Endothelial cell of umbilical vein (primary cell): Measurements from ENCODE around the gene CFAP69. TPM values are rescaled to one million over a fixed set of nuclear protein-coding genes. Genes with fewer than 3 reads are reported as not detected.

Experiments used
- BruUV-seq: library from RNA; stranded (reverse); fragments of 400-500 nt; replicated peaks from 2 replicates; lab custom pipeline; 2021; lab: Mats Ljungman, UMichigan
- CTCF ChIA-PET: fragments of 300-600, 350-600 bp; sonication (Branson Sonifier 250); formaldehyde crosslinking; loops from one replicate; lab custom pipeline; 2021; ENCODE audit warnings: antibody characterized with exemption, inconsistent platforms; lab: Charles Lee
- POLR2A ChIA-PET: fragments of 300-600, 350-600 bp; sonication (Branson Sonifier 250); formaldehyde crosslinking; loops from one replicate; lab custom pipeline; 2021; ENCODE audit warnings: antibody characterized with exemption, inconsistent platforms; lab: Charles Lee
- DNase-seq: peaks from one replicate; pipeline ENCODE4 v3.0.0-alpha.2; 2011; ENCODE audit warnings: low read depth, low spot score
- FAIRE-seq: peaks from 2 replicates; lab custom pipeline; 2011; peaks lifted over from hg19 to GRCh38; lab: Jason Lieb, UNC
- H2AFZ ChIP-seq: 2 replicates; pipeline ENCODE4 v1.6.0; 2012; ENCODE audit warnings: low read depth, low read length, control low read depth, inconsistent platforms
- H3K27ac ChIP-seq: 2 replicates; pipeline ENCODE4 v1.5.1; 2011; ENCODE audit warnings: low read depth, mild to moderate bottlenecking, control low read depth, low read length, moderate library complexity; ENCODE audit not compliant: insufficient read depth
- H3K27me3 ChIP-seq, 2 experiments: 2 replicates each; pipeline versions ENCODE4 v1.6.0 to v1.6.1; 2011; ENCODE audit warnings: low read length in 2 of 2, mixed read lengths in 1 of 2; ENCODE audit not compliant: control insufficient read depth in 2 of 2, insufficient read depth in 2 of 2
- H3K36me3 ChIP-seq, 2 experiments: 2 replicates in 1 of 2; 3 replicates in 1 of 2; pipeline ENCODE4 v1.5.1; 2011; ENCODE audit warnings: low read length in 2 of 2, mild to moderate bottlenecking in 1 of 2, moderate library complexity in 1 of 2; ENCODE audit not compliant: control insufficient read depth in 2 of 2, insufficient read depth in 2 of 2; ENCODE audit errors: extremely low read depth in 1 of 2
- H3K4me1 ChIP-seq: 3 replicates; pipeline ENCODE4 v1.5.1; 2011; ENCODE audit warnings: mild to moderate bottlenecking, low read length; ENCODE audit not compliant: control insufficient read depth, insufficient read depth; ENCODE audit errors: extremely low read depth
- H3K4me2 ChIP-seq: 2 replicates; pipeline ENCODE4 v1.6.1; 2011; ENCODE audit warnings: low read length, control low read depth, mixed read lengths; ENCODE audit not compliant: insufficient read depth
- H3K4me3 ChIP-seq, 3 experiments: fragments of 200-600 bp in 1 of 3; sonication (generic), shearing (Covaris generic) in 1 of 3; replicated peaks in 1 of 3; 2 replicates each; pipeline ENCODE4 v1.5.1; 2011 to 2016; ENCODE audit warnings: control low read depth in 3 of 3, low read length in 3 of 3, mild to moderate bottlenecking in 2 of 3, inconsistent platforms in 1 of 3, low read depth in 1 of 3, moderate library complexity in 1 of 3; ENCODE audit not compliant: insufficient read depth in 1 of 3
- H3K79me2 ChIP-seq: 2 replicates; pipeline ENCODE4 v1.6.0; 2012; ENCODE audit warnings: low read length, inconsistent platforms; ENCODE audit not compliant: control insufficient read depth, insufficient read depth
- H3K9ac ChIP-seq: replicated peaks from 2 replicates; pipeline ENCODE3; 2011; ENCODE audit warnings: low read length, control low read depth; ENCODE audit not compliant: insufficient read depth; ENCODE audit errors: extremely low read depth
- H3K9me1 ChIP-seq: replicated peaks from 3 replicates; pipeline ENCODE4 v1.6.0; 2011; ENCODE audit warnings: mild to moderate bottlenecking, low read length; ENCODE audit not compliant: control insufficient read depth, insufficient read depth; ENCODE audit errors: extremely low read depth
- H3K9me3 ChIP-seq: replicated peaks from 2 replicates; pipeline ENCODE4 v1.5.1; 2012; ENCODE audit warnings: low read length, inconsistent platforms; ENCODE audit not compliant: control insufficient read depth, insufficient read depth
- H4K20me1 ChIP-seq: replicated peaks from 2 replicates; pipeline ENCODE3; 2011; ENCODE audit warnings: mild to moderate bottlenecking, low read length; ENCODE audit not compliant: control insufficient read depth, insufficient read depth; ENCODE audit errors: extremely low read depth
- CTCF ChIP-seq, 2 donors: IDR thresholded peaks; 1 replicate in 1 of 2; 2 replicates in 1 of 2; pipeline ENCODE4 v1.5.1; 2011; ENCODE audit warnings: low read length in 2 of 2, mild to moderate bottlenecking in 2 of 2, moderate library complexity in 2 of 2, control low read depth in 1 of 2, inconsistent platforms in 1 of 2, low read depth in 1 of 2; ENCODE audit not compliant: insufficient read depth in 1 of 2; ENCODE audit errors: extremely low read depth in 1 of 2
- EZH2 ChIP-seq: IDR thresholded peaks from 2 replicates; pipeline ENCODE4 v1.6.1; 2012; ENCODE audit warnings: borderline replicate concordance, low read depth, mild to moderate bottlenecking, moderate library complexity, low read length, inconsistent platforms; ENCODE audit not compliant: severe bottlenecking
- FOS ChIP-seq: IDR thresholded peaks from 2 replicates; pipeline ENCODE4 v1.6.1; 2011; ENCODE audit warnings: mild to moderate bottlenecking, low read length, moderate library complexity, borderline replicate concordance; ENCODE audit not compliant: insufficient read depth
- GATA2 ChIP-seq: IDR thresholded peaks from 2 replicates; pipeline ENCODE4 v1.7.0; 2011; ENCODE audit warnings: low read depth, mild to moderate bottlenecking, moderate library complexity, mixed read lengths, low read length; ENCODE audit not compliant: insufficient read length, insufficient read depth
- JUN ChIP-seq: IDR thresholded peaks from 2 replicates; pipeline ENCODE4 v1.6.1; 2011; ENCODE audit warnings: borderline replicate concordance, low read depth; ENCODE audit not compliant: insufficient read length, insufficient read depth
- MAX ChIP-seq: IDR thresholded peaks from 2 replicates; pipeline ENCODE4 v1.6.1; 2011; ENCODE audit not compliant: insufficient read depth, insufficient read length
- MYC ChIP-seq: IDR thresholded peaks from one replicate; pipeline ENCODE4 v1.6.1; 2011; ENCODE audit warnings: mild to moderate bottlenecking, low read depth, low read length
- POLR2A ChIP-seq: IDR thresholded peaks from 2 replicates; pipeline ENCODE4 v1.6.1; 2012; ENCODE audit warnings: low read depth, mild to moderate bottlenecking, control low read depth, low read length
- POLR2AphosphoS5 ChIP-seq: IDR thresholded peaks from 2 replicates; pipeline ENCODE4 v1.6.1; 2012; ENCODE audit warnings: low read depth, mild to moderate bottlenecking, control low read depth, low read length, moderate library complexity; ENCODE audit not compliant: insufficient read depth
- dilution Hi-C: fragments of 300-500 bp; cut with MboI; formaldehyde crosslinking; loops from one replicate; pipeline ENCODE4 v1.15.0; 2019; ENCODE audit warnings: low sequenced_read_pairs; ENCODE audit not compliant: extremely low pct_ligation_motif_present
- intact Hi-C: fragments of 100-400 bp; cut with micrococcal nuclease; formaldehyde crosslinking; loops from one replicate; pipeline ENCODE4 v1.10.0; 2022
- polyA plus RNA-seq, 4 experiments: library from polyadenylated mRNA; depleted of rRNA in 3 of 4; stranded (reverse) in 3 of 4; unstranded in 1 of 4; fragments of >200 nt; gene quantifications; 2 replicates each; pipeline versions ENCODE4 v1.2.1 to v1.2.3, GENCODE V29; 2011 to 2012; ENCODE audit warnings: missing spikeins in 1 of 4
- total RNA-seq: library from RNA; stranded (reverse); gene quantifications from 2 replicates; pipeline ENCODE4 v1.2.3, GENCODE V29; 2021

CFAP69 gene
- total and polyA plus RNA-seq, 2 donors (not counting 3 experiments of a cell fraction or from before 2014, with no cell fraction given), result 0.81 to 4.4 TPM

GRCh38 chr7:90238022-90238421 is 7.0 kb upstream of the CFAP69 start:
- TF ChIP-seq MAX, result no peak
- no peak for TF ChIP-seq CTCF (IDR thresholded peaks at IDR 0.05; ENCODE audit: extremely low read depth in 1 of 2, insufficient read depth in 1 of 2, low read depth in 1 of 2, low read length in 2 of 2)
- TF ChIP-seq GATA2, result no peak
- H4K20me1 ChIP-seq, result no peaks in the 10 kb centered on the region
- FAIRE-seq (no peak), DNase-seq (no peak)
- no peak overlapping the region for H2AFZ ChIP-seq
- ChIA-PET POLR2A (no interaction called here), CTCF (interaction anchor here (0.9 kb wide), 1 partner anchor 23 kb away, joined by 3 read pairs; no protein-coding TSS in a partner anchor)
- H3K9ac ChIP-seq, result no peak overlapping the region
- no TSS peak for BruUV-seq
- no peak overlapping the region for H3K27ac ChIP-seq
- H3K4me2 ChIP-seq, result no peak overlapping the region
- dilution Hi-C loops, result no loop called here
- no peaks in the 10 kb centered on the region for H3K9me1 ChIP-seq
- no peak overlapping the region for H3K4me3 ChIP-seq
- intact Hi-C loops, result no loop called here
- H3K4me1 ChIP-seq, result no peaks in the 10 kb centered on the region
- no peaks in the 10 kb centered on the region for H3K9me3 ChIP-seq
- no peaks in the 10 kb centered on the region for H3K27me3 ChIP-seq
- H3K79me2 ChIP-seq, result no peaks in the 10 kb centered on the region
- H3K36me3 ChIP-seq, result no peaks in the 10 kb centered on the region

DNA sequence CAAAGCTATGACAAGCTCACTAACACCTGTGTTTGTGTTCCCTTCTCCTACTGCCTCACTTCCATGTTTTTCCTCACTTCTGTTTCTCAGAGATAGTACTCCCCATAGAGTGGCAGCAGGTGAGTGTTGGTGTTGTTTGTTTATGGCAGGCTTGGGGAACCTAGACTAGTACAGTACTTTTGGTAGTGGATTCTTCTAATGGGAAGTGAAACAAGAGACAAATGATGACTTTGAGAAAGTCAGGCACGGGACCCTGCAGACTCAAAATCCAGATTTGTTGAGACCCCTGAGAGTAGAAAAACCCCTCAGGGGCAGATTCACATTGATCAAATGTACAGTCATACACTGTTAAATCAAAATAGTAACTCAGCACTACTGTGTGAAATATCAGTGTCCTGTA is 6.4 kb upstream of the CFAP69 start:
- no peak for TF ChIP-seq GATA2
- TF ChIP-seq POLR2A, result no peak
- TF ChIP-seq EZH2, result no peak
- TF ChIP-seq MYC, result no peak
- no peak for TF ChIP-seq CTCF (IDR thresholded peaks at IDR 0.05; ENCODE audit: extremely low read depth in 1 of 2, insufficient read depth in 1 of 2, low read depth in 1 of 2, low read length in 2 of 2)
- TF ChIP-seq MAX, result no peak
- TF ChIP-seq FOS, result no peak
- TF ChIP-seq POLR2AphosphoS5, result no peak
- no peak for TF ChIP-seq JUN
- H3K4me1 ChIP-seq, result no peaks in the 10 kb centered on the region
- no peaks in the 10 kb centered on the region for H3K9me3 ChIP-seq
- no peaks in the 10 kb centered on the region for H3K79me2 ChIP-seq
- H3K27ac ChIP-seq, result no peak overlapping the region
- POLR2A ChIA-PET, result no interaction called here
- H3K27me3 ChIP-seq, result no peaks in the 10 kb centered on the region
- H2AFZ ChIP-seq, result no peak overlapping the region
- H3K9ac ChIP-seq, result no peak overlapping the region
- intact Hi-C loops, result no loop called here
- no peaks in the 10 kb centered on the region for H3K36me3 ChIP-seq
- H3K4me2 ChIP-seq, result no peak overlapping the region
- H4K20me1 ChIP-seq, result no peaks in the 10 kb centered on the region
- dilution Hi-C loops, result no loop called here
- no TSS peak for BruUV-seq
- H3K4me3 ChIP-seq, result no peak overlapping the region
- H3K9me1 ChIP-seq, result no peaks in the 10 kb centered on the region
- DNase-seq, result no peak
- CTCF ChIA-PET, result interaction anchor here (0.9 kb wide), 1 partner anchor 23 kb away, joined by 3 read pairs; no protein-coding TSS in a partner anchor
- FAIRE-seq, result no peak
